ENCODE data around the gene PHC2.

GRCh38 chr1:33429332-33429731 lies 1.6 kb downstream of the PHC2 start:
- TF ChIP-seq CTCF (IDR thresholded peaks at IDR 0.05) (no peak), EZH2 (IDR thresholded peaks at IDR 0.05) (no peak)
